ENCODE data around the gene GTF2A2. TPM values are rescaled to one million over a fixed set of nuclear protein-coding genes. Genes with fewer than 3 reads are reported as not detected.

The GTF2A2 gene
- total and polyA plus RNA-seq, 8 donors, result 16.8 to 62.5 (median 33.7) TPM

DNA sequence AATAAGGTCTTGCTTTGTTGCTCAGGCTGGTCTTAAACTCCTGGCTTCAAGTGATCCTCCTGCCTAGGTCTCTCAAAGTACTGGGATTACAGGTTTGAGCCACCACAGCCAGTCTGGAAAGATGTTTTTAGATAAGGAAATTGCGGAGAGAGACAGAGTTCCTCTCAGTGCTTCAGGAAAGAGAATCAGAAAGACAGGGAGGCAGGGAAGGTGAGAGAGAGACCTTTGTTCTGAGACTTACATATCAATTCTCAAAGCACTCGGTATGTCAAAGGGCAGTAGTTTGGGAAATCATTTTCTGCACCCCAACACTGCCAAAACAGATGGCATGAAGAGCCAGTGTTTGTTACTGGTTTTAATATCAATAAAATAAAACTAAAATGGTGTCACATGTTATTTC lies 58.9 kb downstream of the GTF2A2 start:
- FAIRE-seq, result no peak
- no peak for DNase-seq
- TF ChIP-seq, protein P1, sequence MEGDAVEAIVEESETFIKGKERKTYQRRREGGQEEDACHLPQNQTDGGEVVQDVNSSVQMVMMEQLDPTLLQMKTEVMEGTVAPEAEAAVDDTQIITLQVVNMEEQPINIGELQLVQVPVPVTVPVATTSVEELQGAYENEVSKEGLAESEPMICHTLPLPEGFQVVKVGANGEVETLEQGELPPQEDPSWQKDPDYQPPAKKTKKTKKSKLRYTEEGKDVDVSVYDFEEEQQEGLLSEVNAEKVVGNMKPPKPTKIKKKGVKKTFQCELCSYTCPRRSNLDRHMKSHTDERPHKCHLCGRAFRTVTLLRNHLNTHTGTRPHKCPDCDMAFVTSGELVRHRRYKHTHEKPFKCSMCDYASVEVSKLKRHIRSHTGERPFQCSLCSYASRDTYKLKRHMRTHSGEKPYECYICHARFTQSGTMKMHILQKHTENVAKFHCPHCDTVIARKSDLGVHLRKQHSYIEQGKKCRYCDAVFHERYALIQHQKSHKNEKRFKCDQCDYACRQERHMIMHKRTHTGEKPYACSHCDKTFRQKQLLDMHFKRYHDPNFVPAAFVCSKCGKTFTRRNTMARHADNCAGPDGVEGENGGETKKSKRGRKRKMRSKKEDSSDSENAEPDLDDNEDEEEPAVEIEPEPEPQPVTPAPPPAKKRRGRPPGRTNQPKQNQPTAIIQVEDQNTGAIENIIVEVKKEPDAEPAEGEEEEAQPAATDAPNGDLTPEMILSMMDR (IDR thresholded peaks at IDR 0.05), result no peak
- Histone ChIP-seq H3K27me3 (no peaks in the 10 kb centered on the region), H3K9me3 (no peaks in the 10 kb centered on the region), H3K36me3 (no peaks in the 10 kb centered on the region), H3K4me1 (peaks cover 0 to 10% (median 0%) of the 10 kb centered on the region in 3 donors), H3K4me3 (no peak overlapping the region), H3K27ac (no peak overlapping the region)
- no peak for ATAC-seq
- intact Hi-C loops (cut with DNase I), result no loop called here
- WGBS, 2 donors, result 81 to 83% methylated on average over 2 of the region's 2 CpGs

DNA sequence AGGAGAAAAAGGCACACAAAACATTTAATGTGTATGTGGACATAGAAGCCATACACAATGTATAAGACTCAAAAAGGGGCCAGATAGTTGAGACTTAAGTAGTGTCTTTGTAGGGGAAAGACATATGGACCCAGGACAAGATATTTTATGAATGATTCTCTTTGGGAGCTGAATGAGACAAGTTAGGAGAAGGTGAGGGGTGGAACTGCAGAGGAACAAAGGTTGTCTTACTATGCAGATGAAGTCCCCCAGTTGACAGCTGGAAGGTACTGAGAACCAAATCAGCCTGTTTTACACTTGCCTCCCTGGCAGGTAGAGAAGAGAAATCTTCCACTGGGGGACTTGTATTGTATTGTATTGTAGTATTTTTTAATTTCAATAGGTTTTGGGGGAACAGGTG lies 60.7 kb downstream of the GTF2A2 start:
- FAIRE-seq (no peak), ATAC-seq (no peak), DNase-seq (no peak)
- Histone ChIP-seq H3K27me3 (no peaks in the 10 kb centered on the region), H3K27ac (no peak overlapping the region), H3K4me3 (no peak overlapping the region), H3K4me1 (peaks cover 0 to 10% (median 0%) of the 10 kb centered on the region in 3 donors), H3K9me3 (no peaks in the 10 kb centered on the region), H3K36me3 (no peaks in the 10 kb centered on the region)
- TF ChIP-seq, protein P1 (IDR thresholded peaks at IDR 0.05), result no peak
- intact Hi-C loops (cut with DNase I), result no loop called here

DNA sequence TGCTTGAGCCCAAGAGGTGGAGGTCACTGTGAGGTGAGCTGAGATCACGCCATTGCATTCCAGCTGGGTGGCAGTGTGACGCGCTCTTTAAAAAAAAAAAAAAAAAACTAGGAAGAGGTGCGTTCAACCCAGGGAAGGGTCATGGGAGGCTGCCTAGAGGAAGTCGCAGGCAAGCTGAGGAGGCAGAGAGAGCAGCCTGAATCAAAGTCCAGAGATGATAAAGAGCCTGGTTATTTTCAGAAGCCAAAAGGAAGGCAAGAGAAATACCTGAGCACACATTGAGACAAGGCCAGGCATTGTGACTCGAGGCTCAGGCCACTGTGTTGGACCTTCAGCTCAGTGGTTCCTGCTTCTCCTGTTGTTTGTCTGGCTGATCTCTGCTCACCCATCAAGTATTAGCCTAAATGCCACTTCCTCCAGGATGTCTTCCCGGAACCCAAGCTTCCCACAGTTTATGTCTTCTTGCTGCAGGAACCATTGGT lies 61.8 kb downstream of the GTF2A2 start:
- ATAC-seq (peak in 3 of 4 donors; percentile 36 to 61 (median 56)), FAIRE-seq (no peak), DNase-seq (no peak)
- Histone ChIP-seq H3K27me3 (no peaks in the 10 kb centered on the region), H3K4me1 (peaks cover 0 to 10% (median 0%) of the 10 kb centered on the region in 3 donors), H3K9me3 (no peaks in the 10 kb centered on the region), H3K27ac (peak overlapping the region in 3 of 4 donors; percentile 33 to 80 (median 61)), H3K36me3 (no peaks in the 10 kb centered on the region), H3K4me3 (no peak overlapping the region)
- intact Hi-C loops (cut with DNase I), result no loop called here
- 80 to 86% methylated on average over 7 of the region's 7 CpGs for WGBS, 2 donors
- TF ChIP-seq, protein P1 (IDR thresholded peaks at IDR 0.05), result no peak

DNA sequence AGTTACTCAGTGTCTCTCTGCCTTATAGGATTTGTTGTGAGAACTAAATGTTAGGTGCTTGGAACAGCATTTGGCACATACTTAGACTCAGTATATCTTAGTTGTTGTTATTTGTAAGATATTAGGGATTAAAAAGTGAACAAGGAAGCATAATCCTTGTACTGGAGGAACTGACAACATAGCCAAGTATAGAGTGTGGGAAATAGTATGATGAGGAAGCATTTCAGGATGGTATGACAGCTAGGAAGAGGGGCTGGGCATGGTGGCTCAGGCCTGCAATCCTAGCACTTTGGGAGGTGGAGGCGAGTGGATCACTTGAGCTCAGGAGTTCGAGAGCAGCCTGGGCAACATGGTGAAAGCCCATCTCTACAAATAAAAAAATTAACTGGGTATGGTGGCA lies 62.3 kb downstream of the GTF2A2 start:
- H3K4me3 ChIP-seq, result no peak overlapping the region
- peak overlapping the region in 3 of 4 donors; percentile 33 to 80 (median 61) for H3K27ac ChIP-seq
- TF ChIP-seq, protein P1 (IDR thresholded peaks at IDR 0.05), result no peak
- no peaks in the 10 kb centered on the region for H3K27me3 ChIP-seq
- WGBS, 2 donors, result 89 to 92% methylated on average over 2 of the region's 2 CpGs
- H3K4me1 ChIP-seq, result peaks cover 0 to 10% (median 0%) of the 10 kb centered on the region in 3 donors
- peak in 2 of 4 donors; percentile 19 to 37 for ATAC-seq
- no peak for DNase-seq
- FAIRE-seq, result no peak
- H3K9me3 ChIP-seq, result no peaks in the 10 kb centered on the region
- intact Hi-C loops (cut with DNase I), result no loop called here
- H3K36me3 ChIP-seq, result no peaks in the 10 kb centered on the region

DNA sequence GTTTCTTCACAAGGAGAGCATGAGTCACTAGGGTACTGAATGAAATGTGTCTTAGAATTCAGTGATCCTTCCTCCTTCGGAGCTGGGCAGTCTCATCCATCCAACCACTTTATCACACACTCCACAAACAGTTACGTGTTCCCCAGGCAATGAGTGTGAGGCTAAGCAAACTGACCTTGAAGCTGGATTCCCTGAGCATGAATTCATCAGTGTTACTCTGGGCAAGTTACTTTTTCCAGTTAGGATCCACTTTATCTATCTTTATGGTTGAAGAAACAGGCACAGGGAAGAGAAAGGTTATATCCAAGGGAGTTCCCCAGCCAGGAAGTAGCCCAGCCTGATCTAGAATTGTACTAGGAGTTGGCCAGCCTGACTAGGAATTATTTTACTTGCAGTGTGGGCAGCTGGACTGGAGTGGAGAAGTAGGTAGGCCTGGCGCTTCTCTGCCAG lies 62.8 kb downstream of the GTF2A2 start:
- TF ChIP-seq, protein P1 (IDR thresholded peaks at IDR 0.05), result no peak
- no peak overlapping the region for H3K4me3 ChIP-seq
- H3K27ac ChIP-seq, result peak overlapping the region in 3 of 4 donors; percentile 33 to 80 (median 61)
- intact Hi-C loops (cut with DNase I), result no loop called here
- DNase-seq (peak in 3 of 6 donors; percentile 9 to 44 (median 16)), ATAC-seq (peak; percentile 71 to 87 (median 84)), FAIRE-seq (no peak)
- H3K27me3 ChIP-seq, result no peaks in the 10 kb centered on the region
- 31% methylated on average over 3 of the region's 3 CpGs for WGBS, 2 donors
- H3K36me3 ChIP-seq, result no peaks in the 10 kb centered on the region
- peaks cover 0 to 10% (median 0%) of the 10 kb centered on the region in 3 donors for H3K4me1 ChIP-seq
- no peaks in the 10 kb centered on the region for H3K9me3 ChIP-seq
